Fibroblast of lung (primary cell): ENCODE measurements around the gene CES3. TPM values are rescaled to one million over a fixed set of nuclear protein-coding genes. Genes with fewer than 3 reads are reported as not detected.

ENCODE experiments used
- DNase-seq, 2 donors: peaks; one replicate each; pipeline versions ENCODE4 v3.0.0 to v3.0.0-alpha.2; 2010; ENCODE audit warnings: low read depth in 2 of 2
- H2AFZ ChIP-seq: 2 replicates; pipeline ENCODE4 v1.5.1; 2012; ENCODE audit warnings: low read length, control low read depth, inconsistent platforms
- H3K27ac ChIP-seq: 2 replicates; pipeline ENCODE4 v1.5.1; 2011; ENCODE audit warnings: low read length, control low read depth; ENCODE audit not compliant: insufficient read depth
- H3K27me3 ChIP-seq: 2 replicates; pipeline ENCODE4 v1.5.1; 2011; ENCODE audit warnings: mild to moderate bottlenecking, low read length; ENCODE audit not compliant: control insufficient read depth, insufficient read depth
- H3K36me3 ChIP-seq: 2 replicates; pipeline ENCODE4 v1.5.1; 2011; ENCODE audit warnings: low read length; ENCODE audit not compliant: control insufficient read depth, insufficient read depth
- H3K4me1 ChIP-seq: 2 replicates; pipeline ENCODE4 v1.5.1; 2011; ENCODE audit warnings: low read length; ENCODE audit not compliant: control insufficient read depth, insufficient read depth; ENCODE audit errors: extremely low read depth
- H3K4me2 ChIP-seq: 2 replicates; pipeline ENCODE4 v1.5.1; 2011; ENCODE audit warnings: low read length, control low read depth; ENCODE audit not compliant: insufficient read depth; ENCODE audit errors: extremely low read depth
- H3K4me3 ChIP-seq, 4 experiments: fragments of 200-600 bp in 1 of 4; sonication (generic) in 1 of 4; replicated peaks in 1 of 4; 2 replicates each; pipeline ENCODE4 v1.5.1; 2011 to 2016; ENCODE audit warnings: low read length in 4 of 4, low read depth in 3 of 4, mild to moderate bottlenecking in 3 of 4, control low read depth in 2 of 4, inconsistent platforms in 1 of 4, mixed read lengths in 1 of 4; ENCODE audit not compliant: insufficient read depth in 1 of 4; ENCODE audit errors: control extremely low read depth in 1 of 4
- H3K79me2 ChIP-seq: 2 replicates; pipeline ENCODE4 v1.5.1; 2012; ENCODE audit warnings: mild to moderate bottlenecking, low read length, inconsistent platforms; ENCODE audit not compliant: control insufficient read depth, insufficient read depth
- H3K9ac ChIP-seq: 2 replicates; pipeline ENCODE4 v1.5.1; 2011; ENCODE audit warnings: mild to moderate bottlenecking, low read length, control low read depth; ENCODE audit not compliant: insufficient read depth
- H3K9me3 ChIP-seq: 2 replicates; pipeline ENCODE4 v1.5.1; 2012; ENCODE audit warnings: low read depth, low read length; ENCODE audit not compliant: control insufficient read depth, insufficient read depth
- H4K20me1 ChIP-seq: 2 replicates; pipeline ENCODE4 v1.5.1; 2011; ENCODE audit warnings: low read length; ENCODE audit not compliant: control insufficient read depth, insufficient read depth; ENCODE audit errors: extremely low read depth
- CTCF ChIP-seq, 2 donors: IDR thresholded peaks in 1 of 2; conservative IDR thresholded peaks in 1 of 2; 1 replicate in 1 of 2; 2 replicates in 1 of 2; pipeline ENCODE4 v1.5.1; 2011 to 2012; ENCODE audit warnings: low read length in 2 of 2, control low read depth in 1 of 2, inconsistent platforms in 1 of 2, low read depth in 1 of 2, mild to moderate bottlenecking in 1 of 2
- EZH2 ChIP-seq: IDR thresholded peaks from 2 replicates; pipeline ENCODE4 v1.5.1; 2012; ENCODE audit warnings: low read length, control low read depth, mild to moderate bottlenecking; ENCODE audit errors: missing control alignments
- polyA plus RNA-seq, 2 donors: library from polyadenylated mRNA; depleted of rRNA in 1 of 2; stranded (reverse) in 1 of 2; unstranded in 1 of 2; fragments of >200 nt; gene quantifications; 2 replicates each; pipeline ENCODE4 v1.2.1, GENCODE V29; 2011 to 2012; ENCODE audit warnings: missing spikeins in 1 of 2
- total RNA-seq: library from RNA; depleted of rRNA; stranded (reverse); fragments of >200 nt; gene quantifications from 2 replicates; pipeline ENCODE4 v1.2.1, GENCODE V29; 2014

The CES3 gene
- total and polyA plus RNA-seq, 2 donors (not counting 1 experiment from before 2014, with no cell fraction given) = 0.01 to 1.3 TPM

- Histone ChIP-seq H3K9ac (no peak overlapping the region), H3K9me3 (no peaks in the 10 kb centered on the region), H3K36me3 (no peaks in the 10 kb centered on the region), H3K4me3 (no peak overlapping the region), H2AFZ (no peak overlapping the region), H3K4me2 (no peak overlapping the region), H3K79me2 (no peaks in the 10 kb centered on the region), H3K27ac (no peak overlapping the region), H4K20me1 (no peaks in the 10 kb centered on the region), H3K4me1 (no peaks in the 10 kb centered on the region), H3K27me3 (peaks cover 10% of the 10 kb centered on the region)
- no peak for DNase-seq
- no peak for TF ChIP-seq EZH2
- no peak for TF ChIP-seq CTCF (conservative IDR thresholded peaks at IDR 0.05 in 1 of 2, IDR thresholded peaks at IDR 0.05 in 1 of 2; ENCODE audit: low read depth in 1 of 2, low read length in 2 of 2)
Measured at GRCh38 chr16:66949472-66949871, 11.6 kb upstream of the CES3 start.

- no peak overlapping the region for H2AFZ ChIP-seq
Measured at GRCh38 chr16:66950437-66950836, 10.6 kb upstream of the CES3 start.

GRCh38 chr16:66950971-66951790, 9.9 kb upstream of the CES3 start:
- H3K4me2 ChIP-seq = no peak overlapping the region
- peaks cover 10% of the 10 kb centered on the region for H3K27me3 ChIP-seq

More at GRCh38 chr16:66950437-66950836, 10.6 kb upstream of the CES3 start:
- H3K9ac ChIP-seq = no peak overlapping the region
- H3K4me1 ChIP-seq = no peaks in the 10 kb centered on the region
- TF ChIP-seq CTCF (conservative IDR thresholded peaks at IDR 0.05 in 1 of 2, IDR thresholded peaks at IDR 0.05 in 1 of 2; ENCODE audit: low read depth in 1 of 2, low read length in 2 of 2) (no peak), EZH2 (no peak)
- no peaks in the 10 kb centered on the region for H3K79me2 ChIP-seq
- no peaks in the 10 kb centered on the region for H3K9me3 ChIP-seq
- no peak overlapping the region for H3K4me2 ChIP-seq
- H3K4me3 ChIP-seq = no peak overlapping the region
- H3K36me3 ChIP-seq = no peaks in the 10 kb centered on the region
- H3K27ac ChIP-seq = no peak overlapping the region
- H4K20me1 ChIP-seq = no peaks in the 10 kb centered on the region
- no peak for DNase-seq
- H3K27me3 ChIP-seq = peaks cover 10% of the 10 kb centered on the region

More at GRCh38 chr16:66950971-66951790, 9.9 kb upstream of the CES3 start:
- H3K9me3 ChIP-seq = no peaks in the 10 kb centered on the region
- no peaks in the 10 kb centered on the region for H3K4me1 ChIP-seq
- no peak overlapping the region for H3K4me3 ChIP-seq
- TF ChIP-seq CTCF (conservative IDR thresholded peaks at IDR 0.05 in 1 of 2, IDR thresholded peaks at IDR 0.05 in 1 of 2; ENCODE audit: low read depth in 1 of 2, low read length in 2 of 2) = no peak
- no peak for TF ChIP-seq EZH2
- no peaks in the 10 kb centered on the region for H3K79me2 ChIP-seq
- no peak overlapping the region for H2AFZ ChIP-seq
- DNase-seq = no peak
- no peaks in the 10 kb centered on the region for H4K20me1 ChIP-seq
- H3K36me3 ChIP-seq = no peaks in the 10 kb centered on the region
- no peak overlapping the region for H3K9ac ChIP-seq
- H3K27ac ChIP-seq = no peak overlapping the region
